ENCODE data around the gene RXFP3.

GRCh38 chr5:33944543-33945132 lies 8.5 kb downstream of the RXFP3 start:
- no peak for TF ChIP-seq CTCF (optimal IDR thresholded peaks at IDR 0.05 in 1 of 3, IDR thresholded peaks at IDR 0.05 in 1 of 3, conservative IDR thresholded peaks at IDR 0.05 in 1 of 3; ENCODE audit: extremely low read depth in 1 of 3, insufficient read depth in 2 of 3, low read length in 3 of 3)
- no peak for TF ChIP-seq EZH2 (IDR thresholded peaks at IDR 0.05; ENCODE audit: low read length)

Data from keratinocyte (primary cell).